Lower leg skin (tissue), 3 donors: ENCODE data around the gene KIF18A.

Experiments
- POLR2A ChIP-seq, 2 donors: fragments of 450-650 bp; IDR thresholded peaks; one replicate each; pipeline ENCODE4 v1.6.1; 2016 to 2017; ENCODE audit warnings: antibody characterized with exemption in 2 of 2, mild to moderate bottlenecking in 1 of 2, moderate library complexity in 1 of 2
- TF ChIP-seq, protein P1 (sequence below), 3 donors: fragments of 450-650 bp; IDR thresholded peaks; one replicate each; pipeline ENCODE4 v1.5.1; 2016; ENCODE audit warnings: antibody characterized with exemption in 3 of 3, mild to moderate bottlenecking in 3 of 3, moderate library complexity in 2 of 3

DNA sequence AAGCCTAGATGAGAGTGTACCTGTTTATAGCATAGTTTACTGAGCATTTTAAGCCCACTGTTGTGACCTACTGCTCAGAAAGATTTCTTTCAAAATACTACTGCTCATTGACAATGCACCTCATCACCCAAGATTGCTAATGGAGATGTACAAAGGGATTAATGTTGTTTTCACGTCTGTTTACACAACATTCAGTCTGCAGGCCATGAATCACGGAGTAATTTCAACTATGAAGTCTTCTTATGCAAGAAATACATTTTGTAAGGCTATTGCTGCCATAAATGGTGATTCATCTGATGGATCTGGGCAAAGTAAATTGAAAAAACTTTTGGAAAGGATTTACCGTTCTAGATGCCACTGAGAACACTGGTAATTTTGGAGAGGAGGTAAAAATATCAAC is 112.9 kb downstream of the KIF18A start:
- no peak for TF ChIP-seq POLR2A (IDR thresholded peaks at IDR 0.05)
- TF ChIP-seq, protein P1, sequence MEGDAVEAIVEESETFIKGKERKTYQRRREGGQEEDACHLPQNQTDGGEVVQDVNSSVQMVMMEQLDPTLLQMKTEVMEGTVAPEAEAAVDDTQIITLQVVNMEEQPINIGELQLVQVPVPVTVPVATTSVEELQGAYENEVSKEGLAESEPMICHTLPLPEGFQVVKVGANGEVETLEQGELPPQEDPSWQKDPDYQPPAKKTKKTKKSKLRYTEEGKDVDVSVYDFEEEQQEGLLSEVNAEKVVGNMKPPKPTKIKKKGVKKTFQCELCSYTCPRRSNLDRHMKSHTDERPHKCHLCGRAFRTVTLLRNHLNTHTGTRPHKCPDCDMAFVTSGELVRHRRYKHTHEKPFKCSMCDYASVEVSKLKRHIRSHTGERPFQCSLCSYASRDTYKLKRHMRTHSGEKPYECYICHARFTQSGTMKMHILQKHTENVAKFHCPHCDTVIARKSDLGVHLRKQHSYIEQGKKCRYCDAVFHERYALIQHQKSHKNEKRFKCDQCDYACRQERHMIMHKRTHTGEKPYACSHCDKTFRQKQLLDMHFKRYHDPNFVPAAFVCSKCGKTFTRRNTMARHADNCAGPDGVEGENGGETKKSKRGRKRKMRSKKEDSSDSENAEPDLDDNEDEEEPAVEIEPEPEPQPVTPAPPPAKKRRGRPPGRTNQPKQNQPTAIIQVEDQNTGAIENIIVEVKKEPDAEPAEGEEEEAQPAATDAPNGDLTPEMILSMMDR (IDR thresholded peaks at IDR 0.05): no peak
